ENCODE measurements around the gene PTPRN2. TPM values are rescaled to one million over a fixed set of nuclear protein-coding genes. Genes with fewer than 3 reads are reported as not detected.

Gene PTPRN2
- total and polyA plus RNA-seq, 7 donors: 3.2 to 7.1 (median 5.5) TPM

- peaks cover 2 to 18% (median 17%) of the 10 kb centered on the region in 3 donors for H3K27me3 ChIP-seq
- H3K9me3 ChIP-seq: no peaks in the 10 kb centered on the region
- TF ChIP-seq CTCF (IDR thresholded peaks at IDR 0.05): no peak
- TF ChIP-seq POLR2AphosphoS5 (IDR thresholded peaks at IDR 0.05): no peak
- TF ChIP-seq EP300 (IDR thresholded peaks at IDR 0.05): no peak
- no peak for TF ChIP-seq POLR2A (IDR thresholded peaks at IDR 0.05)
- no peaks in the 10 kb centered on the region for H3K36me3 ChIP-seq
- no peak overlapping the region for H3K27ac ChIP-seq
- WGBS, 2 donors: 89 to 92% methylated on average over 12 of the region's 12 CpGs
- no peak for DNase-seq
- H3K4me3 ChIP-seq: no peak overlapping the region
- intact Hi-C loops (cut with DNase I): no loop called here
- H3K4me1 ChIP-seq: peaks cover 0 to 28% (median 26%) of the 10 kb centered on the region in 4 donors
These were observed 2.5 kb upstream of the PTPRN2 start for GRCh38 chr7:158590181-158590530.

- H3K36me3 ChIP-seq: no peaks in the 10 kb centered on the region
- H3K4me1 ChIP-seq: peaks cover 0 to 28% (median 26%) of the 10 kb centered on the region in 4 donors
- TF ChIP-seq CTCF (IDR thresholded peaks at IDR 0.05): no peak
- no peak for TF ChIP-seq POLR2A (IDR thresholded peaks at IDR 0.05)
- TF ChIP-seq EP300 (IDR thresholded peaks at IDR 0.05): no peak
- TF ChIP-seq POLR2AphosphoS5 (IDR thresholded peaks at IDR 0.05): no peak
- 42 to 64% methylated on average over 1 of the region's 1 CpG for WGBS, 2 donors
- H3K27ac ChIP-seq: no peak overlapping the region
- DNase-seq: no peak
- no peak overlapping the region for H3K4me3 ChIP-seq
- peaks cover 2 to 23% (median 21%) of the 10 kb centered on the region in 3 donors for H3K27me3 ChIP-seq
- intact Hi-C loops (cut with DNase I): loop anchor here (5.0 kb wide), 1 partner anchor 192 kb away; no protein-coding TSS in a partner anchor
- H3K9me3 ChIP-seq: no peaks in the 10 kb centered on the region
These were observed 2.0 kb upstream of the PTPRN2 start for GRCh38 chr7:158589653-158590052.

GRCh38 chr7:158588878-158589442 is 1.3 kb upstream of the PTPRN2 start:
- H3K4me3 ChIP-seq: no peak overlapping the region
- peaks cover 0 to 28% (median 26%) of the 10 kb centered on the region in 4 donors for H3K4me1 ChIP-seq
- 62 to 76% methylated on average over 16 of the region's 16 CpGs for WGBS, 2 donors
- intact Hi-C loops (cut with DNase I): loop anchor here (5.0 kb wide), 1 partner anchor 192 kb away; no protein-coding TSS in a partner anchor
- DNase-seq: peak; percentile 59
- H3K27ac ChIP-seq: no peak overlapping the region
- peaks cover 2 to 29% (median 24%) of the 10 kb centered on the region in 3 donors for H3K27me3 ChIP-seq
- no peaks in the 10 kb centered on the region for H3K9me3 ChIP-seq
- no peaks in the 10 kb centered on the region for H3K36me3 ChIP-seq
- TF ChIP-seq EP300 (IDR thresholded peaks at IDR 0.05) (no peak), POLR2A (IDR thresholded peaks at IDR 0.05) (no peak), POLR2AphosphoS5 (IDR thresholded peaks at IDR 0.05) (no peak), CTCF (IDR thresholded peaks at IDR 0.05) (no peak)

- H3K4me3 ChIP-seq: peak overlapping the region in 3 of 4 donors; percentile 46 to 58 (median 53)
- H3K27ac ChIP-seq: peak overlapping the region in 1 of 4 donors; percentile 21
- peak; percentile 57 for DNase-seq
- intact Hi-C loops (cut with DNase I): loop anchor here (5.0 kb wide), 1 partner anchor 191 kb away; no protein-coding TSS in a partner anchor
- WGBS, 2 donors: 14 to 21% methylated on average over 63 of the region's 63 CpGs
- peaks cover 2 to 36% (median 28%) of the 10 kb centered on the region in 3 donors for H3K27me3 ChIP-seq
- H3K36me3 ChIP-seq: no peaks in the 10 kb centered on the region
- peaks cover 0 to 28% (median 26%) of the 10 kb centered on the region in 4 donors for H3K4me1 ChIP-seq
- TF ChIP-seq POLR2AphosphoS5 (IDR thresholded peaks at IDR 0.05) (no peak), CTCF (IDR thresholded peaks at IDR 0.05) (no peak), POLR2A (IDR thresholded peaks at IDR 0.05) (no peak)
- H3K9me3 ChIP-seq: no peaks in the 10 kb centered on the region
These were observed 658 bp upstream of the PTPRN2 start for GRCh38 chr7:158588085-158588877.

All from sigmoid colon (tissue), 7 donors.